Measurements from ENCODE around the gene KRT4.

The KRT4 gene

GRCh38 chr12:52813885-52814709 lies at the start of gene KRT4:
KRT4 (minus strand) TSS chr12:52814116; CDS start chr12:52814058, 58 bp downstream.
- ChIA-PET CTCF (interaction anchor here (1.0 kb wide), 1 partner anchor 65 kb away, joined by 3 read pairs; no protein-coding TSS in a partner anchor), POLR2A (no interaction called here)
- TF ChIP-seq FOXM1 (IDR thresholded peaks at IDR 0.05; ENCODE audit: borderline replicate concordance) (no peak), ARNT (IDR thresholded peaks at IDR 0.05) (no peak), SUZ12 (IDR thresholded peaks at IDR 0.05) (no peak), PKNOX1 (IDR thresholded peaks at IDR 0.05) (no peak), TARDBP (IDR thresholded peaks at IDR 0.05) (no peak), SP1 (IDR thresholded peaks at IDR 0.05) (no peak), HDGF (IDR thresholded peaks at IDR 0.05; ENCODE audit: borderline replicate concordance) (no peak), FOXA1 (IDR thresholded peaks at IDR 0.05) (no peak), BHLHE40 (IDR thresholded peaks at IDR 0.05; ENCODE audit: borderline replicate concordance) (no peak), CTBP1 (IDR thresholded peaks at IDR 0.05; ENCODE audit: borderline replicate concordance) (no peak), NFRKB (IDR thresholded peaks at IDR 0.05) (no peak), L3MBTL2 (conservative IDR thresholded peaks at IDR 0.05) (no peak), ELF4 (IDR thresholded peaks at IDR 0.05) (no peak)
- DNase-seq (ENCODE audit: extremely low spot score) = no peak

DNA sequence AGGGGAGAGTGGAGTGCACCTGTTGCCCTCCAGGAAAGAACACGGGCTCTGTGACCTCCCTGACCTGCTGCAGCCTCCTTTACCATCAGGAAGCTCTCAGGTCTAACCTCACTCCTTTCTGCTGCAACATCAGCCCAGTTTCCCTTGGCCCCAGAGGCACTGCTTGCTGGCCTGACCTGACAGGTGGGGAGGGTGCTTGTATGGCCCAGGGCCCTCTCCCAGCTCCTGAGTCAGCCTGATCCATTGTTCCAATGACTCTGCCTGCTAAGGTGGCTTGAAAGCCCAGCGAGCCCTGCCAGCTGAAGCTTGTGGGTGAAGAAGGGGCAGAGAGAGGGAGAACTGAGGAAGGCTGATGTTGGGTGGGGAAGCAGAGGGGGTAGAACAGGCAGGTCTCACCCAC lies 48.1 kb upstream of the KRT4 start:
- TF ChIP-seq ZNF384 (IDR thresholded peaks at IDR 0.05) (no peak), ELF4 (IDR thresholded peaks at IDR 0.05) (no peak), NFRKB (IDR thresholded peaks at IDR 0.05) (no peak), SUZ12 (IDR thresholded peaks at IDR 0.05) (no peak), FOXK2 (IDR thresholded peaks at IDR 0.05) (no peak), LEF1 (IDR thresholded peaks at IDR 0.05; ENCODE audit: borderline replicate concordance) (no peak), SP1 (IDR thresholded peaks at IDR 0.05) (no peak), HDGF (IDR thresholded peaks at IDR 0.05; ENCODE audit: borderline replicate concordance) (no peak), TARDBP (IDR thresholded peaks at IDR 0.05) (no peak), L3MBTL2 (conservative IDR thresholded peaks at IDR 0.05) (no peak)
- no peak for DNase-seq (ENCODE audit: extremely low spot score)
- POLR2A ChIA-PET = no interaction called here
- CTCF ChIA-PET = interaction anchor here (1.0 kb wide), 1 partner anchor 9 kb away, joined by 3 read pairs; no protein-coding TSS in a partner anchor

- CTCF ChIA-PET = interaction anchor here (0.5 to 1.0 kb wide), 2 partner anchors 9 to 267 kb away, joined by 3 read pairs; no protein-coding TSS in a partner anchor
- DNase-seq (ENCODE audit: extremely low spot score) = no peak
- TF ChIP-seq SUZ12 (IDR thresholded peaks at IDR 0.05) (no peak), FOXK2 (IDR thresholded peaks at IDR 0.05) (no peak), ZNF384 (IDR thresholded peaks at IDR 0.05) (no peak), FOXM1 (IDR thresholded peaks at IDR 0.05; ENCODE audit: borderline replicate concordance) (no peak), LEF1 (IDR thresholded peaks at IDR 0.05; ENCODE audit: borderline replicate concordance) (no peak), PKNOX1 (IDR thresholded peaks at IDR 0.05) (no peak), ARNT (IDR thresholded peaks at IDR 0.05) (no peak), TARDBP (IDR thresholded peaks at IDR 0.05) (no peak), HDGF (IDR thresholded peaks at IDR 0.05; ENCODE audit: borderline replicate concordance) (no peak), L3MBTL2 (conservative IDR thresholded peaks at IDR 0.05) (no peak), FOXA1 (IDR thresholded peaks at IDR 0.05) (no peak), SP1 (IDR thresholded peaks at IDR 0.05) (no peak), CTBP1 (IDR thresholded peaks at IDR 0.05; ENCODE audit: borderline replicate concordance) (no peak), BHLHE40 (IDR thresholded peaks at IDR 0.05; ENCODE audit: borderline replicate concordance) (no peak), ELF4 (IDR thresholded peaks at IDR 0.05) (no peak), NFRKB (IDR thresholded peaks at IDR 0.05) (no peak)
- POLR2A ChIA-PET = no interaction called here
These were observed 47.6 kb upstream of the KRT4 start for GRCh38 chr12:52861511-52861910.

DNA sequence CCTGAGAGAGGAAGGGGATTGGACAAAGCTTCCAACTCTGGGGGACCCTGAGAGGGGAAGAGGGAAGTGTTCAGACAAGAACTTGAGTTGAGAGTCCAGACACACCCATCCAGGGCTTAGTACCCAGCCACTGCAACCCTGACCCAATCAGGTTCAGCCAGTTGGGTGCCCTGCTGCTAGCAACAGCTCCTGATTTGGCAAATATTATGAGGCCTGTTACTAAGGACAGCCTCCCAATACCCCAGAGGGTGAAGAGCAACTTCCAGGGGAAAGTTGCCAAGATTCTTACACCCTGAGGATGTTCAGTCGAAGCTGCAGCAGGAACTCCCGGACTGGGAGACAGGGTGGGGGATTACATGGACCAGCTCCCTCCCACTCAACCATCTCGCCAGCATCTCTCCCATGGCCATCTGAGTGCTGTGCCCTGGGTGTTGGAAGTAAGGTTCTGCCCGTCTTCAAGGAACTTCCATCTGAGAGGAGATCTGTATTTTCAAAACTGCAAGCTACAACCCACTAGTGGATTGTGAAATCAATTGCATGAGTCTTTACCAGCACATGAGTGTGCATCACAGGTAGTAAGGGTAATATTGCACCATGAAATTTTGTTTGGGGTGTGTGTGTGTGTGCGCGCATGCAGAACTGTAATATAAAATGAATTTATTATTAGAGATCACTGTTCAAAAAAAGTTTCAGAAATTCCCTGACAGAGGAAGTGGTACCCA lies 46.3 kb upstream of the KRT4 start:
- no peak for TF ChIP-seq CTBP1 (IDR thresholded peaks at IDR 0.05; ENCODE audit: borderline replicate concordance)
- DNase-seq (ENCODE audit: extremely low spot score) = no peak
- CTCF ChIA-PET = no interaction called here
- POLR2A ChIA-PET = no interaction called here

DNA sequence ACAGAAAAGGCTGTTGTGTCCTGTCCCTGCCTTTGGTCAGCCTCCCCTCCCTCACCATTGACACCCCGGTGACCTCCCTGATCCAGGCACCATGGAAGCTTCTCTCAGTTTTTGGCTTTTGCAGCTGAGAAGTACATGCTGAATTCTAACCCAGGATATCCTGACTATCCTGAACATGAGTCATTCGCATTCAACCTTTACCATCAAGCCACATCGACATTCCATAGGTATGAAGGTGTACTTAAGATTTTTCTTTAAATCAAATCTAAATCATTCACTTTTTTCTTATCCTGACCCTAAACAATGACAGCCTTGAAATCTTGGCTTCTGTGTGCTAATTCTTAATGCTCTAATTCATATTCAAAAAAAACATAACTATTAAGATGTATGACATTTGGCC lies 43.6 kb upstream of the KRT4 start:
- CTCF ChIA-PET = no interaction called here
- TF ChIP-seq ELF4 (IDR thresholded peaks at IDR 0.05) = no peak
- no peak for TF ChIP-seq CTBP1 (IDR thresholded peaks at IDR 0.05; ENCODE audit: borderline replicate concordance)
- no peak for TF ChIP-seq BHLHE40 (IDR thresholded peaks at IDR 0.05; ENCODE audit: borderline replicate concordance)
- no peak for TF ChIP-seq FOXM1 (IDR thresholded peaks at IDR 0.05; ENCODE audit: borderline replicate concordance)
- no peak for TF ChIP-seq ZNF384 (IDR thresholded peaks at IDR 0.05)
- TF ChIP-seq SP1 (IDR thresholded peaks at IDR 0.05) = no peak
- TF ChIP-seq LEF1 (IDR thresholded peaks at IDR 0.05; ENCODE audit: borderline replicate concordance) = no peak
- TF ChIP-seq SUZ12 (IDR thresholded peaks at IDR 0.05) = no peak
- no peak for TF ChIP-seq FOXK2 (IDR thresholded peaks at IDR 0.05)
- TF ChIP-seq FOXA1 (IDR thresholded peaks at IDR 0.05) = no peak
- no peak for TF ChIP-seq NFRKB (IDR thresholded peaks at IDR 0.05)
- no peak for TF ChIP-seq PKNOX1 (IDR thresholded peaks at IDR 0.05)
- no peak for TF ChIP-seq ARNT (IDR thresholded peaks at IDR 0.05)
- TF ChIP-seq TARDBP (IDR thresholded peaks at IDR 0.05) = no peak
- no peak for DNase-seq (ENCODE audit: extremely low spot score)
- POLR2A ChIA-PET = no interaction called here

Data from HEK293T (cell line).